AG09319 (cell line): Measurements from ENCODE around the gene GOLGA2.

Experiments used
- DNase-seq: peaks from one replicate; pipeline ENCODE4 v3.0.0-alpha.2; 2010; ENCODE audit warnings: low read depth; ENCODE audit errors: extremely low read depth
- TF ChIP-seq, protein P1 (sequence below): IDR thresholded peaks from 2 replicates; pipeline ENCODE4 v1.5.1; 2011; ENCODE audit warnings: low read depth, mild to moderate bottlenecking, inconsistent platforms, low read length, moderate library complexity

The GOLGA2 gene

GRCh38 chr9:128206484-128206883 is 69.3 kb downstream of the GOLGA2 start:
- DNase-seq: no peak
- TF ChIP-seq, protein P1, sequence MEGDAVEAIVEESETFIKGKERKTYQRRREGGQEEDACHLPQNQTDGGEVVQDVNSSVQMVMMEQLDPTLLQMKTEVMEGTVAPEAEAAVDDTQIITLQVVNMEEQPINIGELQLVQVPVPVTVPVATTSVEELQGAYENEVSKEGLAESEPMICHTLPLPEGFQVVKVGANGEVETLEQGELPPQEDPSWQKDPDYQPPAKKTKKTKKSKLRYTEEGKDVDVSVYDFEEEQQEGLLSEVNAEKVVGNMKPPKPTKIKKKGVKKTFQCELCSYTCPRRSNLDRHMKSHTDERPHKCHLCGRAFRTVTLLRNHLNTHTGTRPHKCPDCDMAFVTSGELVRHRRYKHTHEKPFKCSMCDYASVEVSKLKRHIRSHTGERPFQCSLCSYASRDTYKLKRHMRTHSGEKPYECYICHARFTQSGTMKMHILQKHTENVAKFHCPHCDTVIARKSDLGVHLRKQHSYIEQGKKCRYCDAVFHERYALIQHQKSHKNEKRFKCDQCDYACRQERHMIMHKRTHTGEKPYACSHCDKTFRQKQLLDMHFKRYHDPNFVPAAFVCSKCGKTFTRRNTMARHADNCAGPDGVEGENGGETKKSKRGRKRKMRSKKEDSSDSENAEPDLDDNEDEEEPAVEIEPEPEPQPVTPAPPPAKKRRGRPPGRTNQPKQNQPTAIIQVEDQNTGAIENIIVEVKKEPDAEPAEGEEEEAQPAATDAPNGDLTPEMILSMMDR: no peak
